ENCODE measurements around the gene SLC35F3. TPM values are rescaled to one million over a fixed set of nuclear protein-coding genes. Genes with fewer than 3 reads are reported as not detected.

Gene SLC35F3
- polyA plus RNA-seq, 1 donor from 2014 or later: 13.9 TPM

DNA sequence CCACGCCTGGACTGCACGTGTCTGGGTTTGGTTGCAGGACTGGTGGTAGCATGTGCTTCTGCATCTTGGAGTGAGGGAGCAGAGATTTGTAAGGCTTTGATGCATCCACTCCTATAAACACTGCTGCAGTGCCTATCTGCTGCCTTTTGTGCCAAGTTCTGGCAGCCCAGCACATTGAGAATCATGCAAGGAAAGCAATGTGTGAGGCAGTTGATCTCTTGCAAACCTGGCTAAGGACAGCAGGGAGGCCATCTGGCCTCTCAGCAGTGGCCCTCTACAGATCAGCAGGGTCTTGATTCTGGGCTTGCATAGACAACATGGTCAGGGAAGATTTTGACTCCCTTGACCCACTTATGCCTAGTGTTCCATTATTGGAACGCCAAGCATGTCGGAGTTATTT lies 387.5 kb downstream of the SLC35F3 start:
- H3K4me2 ChIP-seq (ENCODE audit: low read length): no peak overlapping the region
- no peak overlapping the region for H3K4me3 ChIP-seq (ENCODE audit: low read length)
- H3K36me3 ChIP-seq (ENCODE audit: insufficient read depth, low read length): no peaks in the 10 kb centered on the region
- no peaks in the 10 kb centered on the region for H4K20me1 ChIP-seq (ENCODE audit: insufficient read depth)
- no peaks in the 10 kb centered on the region for H3K79me2 ChIP-seq (replicated peaks; ENCODE audit: insufficient read depth, low read length)
- H2AFZ ChIP-seq (ENCODE audit: low read depth, low read length): no peak overlapping the region
- no peaks in the 10 kb centered on the region for H3K9me2 ChIP-seq (ENCODE audit: insufficient read depth, low read length)
- H3K9me3 ChIP-seq (ENCODE audit: low read length): peaks cover 6% of the 10 kb centered on the region
- H3K9ac ChIP-seq (ENCODE audit: low read length): no peak overlapping the region
- TF ChIP-seq, protein P1, sequence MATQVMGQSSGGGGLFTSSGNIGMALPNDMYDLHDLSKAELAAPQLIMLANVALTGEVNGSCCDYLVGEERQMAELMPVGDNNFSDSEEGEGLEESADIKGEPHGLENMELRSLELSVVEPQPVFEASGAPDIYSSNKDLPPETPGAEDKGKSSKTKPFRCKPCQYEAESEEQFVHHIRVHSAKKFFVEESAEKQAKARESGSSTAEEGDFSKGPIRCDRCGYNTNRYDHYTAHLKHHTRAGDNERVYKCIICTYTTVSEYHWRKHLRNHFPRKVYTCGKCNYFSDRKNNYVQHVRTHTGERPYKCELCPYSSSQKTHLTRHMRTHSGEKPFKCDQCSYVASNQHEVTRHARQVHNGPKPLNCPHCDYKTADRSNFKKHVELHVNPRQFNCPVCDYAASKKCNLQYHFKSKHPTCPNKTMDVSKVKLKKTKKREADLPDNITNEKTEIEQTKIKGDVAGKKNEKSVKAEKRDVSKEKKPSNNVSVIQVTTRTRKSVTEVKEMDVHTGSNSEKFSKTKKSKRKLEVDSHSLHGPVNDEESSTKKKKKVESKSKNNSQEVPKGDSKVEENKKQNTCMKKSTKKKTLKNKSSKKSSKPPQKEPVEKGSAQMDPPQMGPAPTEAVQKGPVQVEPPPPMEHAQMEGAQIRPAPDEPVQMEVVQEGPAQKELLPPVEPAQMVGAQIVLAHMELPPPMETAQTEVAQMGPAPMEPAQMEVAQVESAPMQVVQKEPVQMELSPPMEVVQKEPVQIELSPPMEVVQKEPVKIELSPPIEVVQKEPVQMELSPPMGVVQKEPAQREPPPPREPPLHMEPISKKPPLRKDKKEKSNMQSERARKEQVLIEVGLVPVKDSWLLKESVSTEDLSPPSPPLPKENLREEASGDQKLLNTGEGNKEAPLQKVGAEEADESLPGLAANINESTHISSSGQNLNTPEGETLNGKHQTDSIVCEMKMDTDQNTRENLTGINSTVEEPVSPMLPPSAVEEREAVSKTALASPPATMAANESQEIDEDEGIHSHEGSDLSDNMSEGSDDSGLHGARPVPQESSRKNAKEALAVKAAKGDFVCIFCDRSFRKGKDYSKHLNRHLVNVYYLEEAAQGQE (IDR thresholded peaks at IDR 0.05; ENCODE audit: borderline replicate concordance): no peak
- TF ChIP-seq RAD21 (conservative IDR thresholded peaks at IDR 0.05) (no peak), TAF1 (IDR thresholded peaks at IDR 0.05; ENCODE audit: low read depth) (no peak), EZH2 (IDR thresholded peaks at IDR 0.05; ENCODE audit: borderline replicate concordance, insufficient read depth, low read length, poor library complexity, severe bottlenecking) (no peak), MXI1 (conservative IDR thresholded peaks at IDR 0.05; ENCODE audit: poor library complexity, severe bottlenecking) (no peak), EP300 (conservative IDR thresholded peaks at IDR 0.05; ENCODE audit: poor library complexity, severe bottlenecking) (no peak), SMC3 (conservative IDR thresholded peaks at IDR 0.05; ENCODE audit: poor library complexity) (no peak), POLR2AphosphoS5 (IDR thresholded peaks at IDR 0.05) (no peak)
- TF ChIP-seq, protein P2, sequence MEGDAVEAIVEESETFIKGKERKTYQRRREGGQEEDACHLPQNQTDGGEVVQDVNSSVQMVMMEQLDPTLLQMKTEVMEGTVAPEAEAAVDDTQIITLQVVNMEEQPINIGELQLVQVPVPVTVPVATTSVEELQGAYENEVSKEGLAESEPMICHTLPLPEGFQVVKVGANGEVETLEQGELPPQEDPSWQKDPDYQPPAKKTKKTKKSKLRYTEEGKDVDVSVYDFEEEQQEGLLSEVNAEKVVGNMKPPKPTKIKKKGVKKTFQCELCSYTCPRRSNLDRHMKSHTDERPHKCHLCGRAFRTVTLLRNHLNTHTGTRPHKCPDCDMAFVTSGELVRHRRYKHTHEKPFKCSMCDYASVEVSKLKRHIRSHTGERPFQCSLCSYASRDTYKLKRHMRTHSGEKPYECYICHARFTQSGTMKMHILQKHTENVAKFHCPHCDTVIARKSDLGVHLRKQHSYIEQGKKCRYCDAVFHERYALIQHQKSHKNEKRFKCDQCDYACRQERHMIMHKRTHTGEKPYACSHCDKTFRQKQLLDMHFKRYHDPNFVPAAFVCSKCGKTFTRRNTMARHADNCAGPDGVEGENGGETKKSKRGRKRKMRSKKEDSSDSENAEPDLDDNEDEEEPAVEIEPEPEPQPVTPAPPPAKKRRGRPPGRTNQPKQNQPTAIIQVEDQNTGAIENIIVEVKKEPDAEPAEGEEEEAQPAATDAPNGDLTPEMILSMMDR (IDR thresholded peaks at IDR 0.05; ENCODE audit: poor library complexity, severe bottlenecking): no peak
- no peaks in the 10 kb centered on the region for H3F3A ChIP-seq (ENCODE audit: insufficient read depth, low read length, poor library complexity, severe bottlenecking)
- no peak overlapping the region for H3K27ac ChIP-seq (ENCODE audit: low read length)
- H3K27me3 ChIP-seq (ENCODE audit: insufficient read depth, low read depth, low read length): no peaks in the 10 kb centered on the region

DNA sequence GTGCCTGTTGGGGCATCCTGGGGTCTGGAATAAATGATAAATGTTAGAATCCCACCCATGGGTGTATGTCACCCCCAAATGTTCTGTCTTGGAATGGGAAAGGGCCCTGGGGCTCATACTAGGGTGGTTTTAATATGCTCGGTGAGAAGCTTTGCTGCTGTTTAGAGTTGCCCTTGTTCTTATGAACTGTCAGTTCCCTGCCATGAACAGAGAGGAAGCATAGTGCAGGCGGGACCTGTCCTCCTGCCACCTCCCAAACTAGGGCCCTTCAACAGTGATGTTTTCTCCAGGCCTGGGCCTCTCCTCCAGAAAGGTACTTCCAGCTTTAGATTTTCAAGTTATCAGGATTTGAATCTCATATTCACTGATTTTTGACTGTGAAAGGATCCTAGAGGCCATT lies 388.1 kb downstream of the SLC35F3 start:
- H3K9ac ChIP-seq (ENCODE audit: low read length): no peak overlapping the region
- no peaks in the 10 kb centered on the region for H4K20me1 ChIP-seq (ENCODE audit: insufficient read depth)
- H3K4me3 ChIP-seq (ENCODE audit: low read length): no peak overlapping the region
- no peaks in the 10 kb centered on the region for H3K79me2 ChIP-seq (replicated peaks; ENCODE audit: insufficient read depth, low read length)
- no peaks in the 10 kb centered on the region for H3K36me3 ChIP-seq (ENCODE audit: insufficient read depth, low read length)
- no peaks in the 10 kb centered on the region for H3K27me3 ChIP-seq (ENCODE audit: insufficient read depth, low read depth, low read length)
- H3K9me2 ChIP-seq (ENCODE audit: insufficient read depth, low read length): no peaks in the 10 kb centered on the region
- H3K4me2 ChIP-seq (ENCODE audit: low read length): no peak overlapping the region
- H3K9me3 ChIP-seq (ENCODE audit: low read length): peaks cover 6% of the 10 kb centered on the region
- H3F3A ChIP-seq (ENCODE audit: insufficient read depth, low read length, poor library complexity, severe bottlenecking): no peaks in the 10 kb centered on the region
- H3K27ac ChIP-seq (ENCODE audit: low read length): no peak overlapping the region
- H2AFZ ChIP-seq (ENCODE audit: low read depth, low read length): no peak overlapping the region
- TF ChIP-seq POLR2AphosphoS5 (IDR thresholded peaks at IDR 0.05) (no peak), EP300 (conservative IDR thresholded peaks at IDR 0.05; ENCODE audit: poor library complexity, severe bottlenecking) (no peak), SMC3 (conservative IDR thresholded peaks at IDR 0.05; ENCODE audit: poor library complexity) (no peak), TAF1 (IDR thresholded peaks at IDR 0.05; ENCODE audit: low read depth) (no peak), MXI1 (conservative IDR thresholded peaks at IDR 0.05; ENCODE audit: poor library complexity, severe bottlenecking) (no peak), EZH2 (IDR thresholded peaks at IDR 0.05; ENCODE audit: borderline replicate concordance, insufficient read depth, low read length, poor library complexity, severe bottlenecking) (no peak), RAD21 (conservative IDR thresholded peaks at IDR 0.05) (no peak)
- TF ChIP-seq, protein P1 (IDR thresholded peaks at IDR 0.05; ENCODE audit: borderline replicate concordance): no peak
- TF ChIP-seq, protein P2 (IDR thresholded peaks at IDR 0.05; ENCODE audit: poor library complexity, severe bottlenecking): no peak
